Fibroblast of lung (primary cell): ENCODE measurements around the gene GPR68. TPM values are rescaled to one million over a fixed set of nuclear protein-coding genes. Genes with fewer than 3 reads are reported as not detected.

Experiments used
- DNase-seq, 2 donors: peaks; one replicate each; pipeline versions ENCODE4 v3.0.0 to v3.0.0-alpha.2; 2010; ENCODE audit warnings: low read depth in 2 of 2
- H2AFZ ChIP-seq: 2 replicates; pipeline ENCODE4 v1.5.1; 2012; ENCODE audit warnings: low read length, control low read depth, inconsistent platforms
- H3K27ac ChIP-seq: 2 replicates; pipeline ENCODE4 v1.5.1; 2011; ENCODE audit warnings: low read length, control low read depth; ENCODE audit not compliant: insufficient read depth
- H3K27me3 ChIP-seq: 2 replicates; pipeline ENCODE4 v1.5.1; 2011; ENCODE audit warnings: mild to moderate bottlenecking, low read length; ENCODE audit not compliant: control insufficient read depth, insufficient read depth
- H3K36me3 ChIP-seq: 2 replicates; pipeline ENCODE4 v1.5.1; 2011; ENCODE audit warnings: low read length; ENCODE audit not compliant: control insufficient read depth, insufficient read depth
- H3K4me1 ChIP-seq: 2 replicates; pipeline ENCODE4 v1.5.1; 2011; ENCODE audit warnings: low read length; ENCODE audit not compliant: control insufficient read depth, insufficient read depth; ENCODE audit errors: extremely low read depth
- H3K4me2 ChIP-seq: 2 replicates; pipeline ENCODE4 v1.5.1; 2011; ENCODE audit warnings: low read length, control low read depth; ENCODE audit not compliant: insufficient read depth; ENCODE audit errors: extremely low read depth
- H3K4me3 ChIP-seq, 4 experiments: fragments of 200-600 bp in 1 of 4; sonication (generic) in 1 of 4; replicated peaks in 1 of 4; 2 replicates each; pipeline ENCODE4 v1.5.1; 2011 to 2016; ENCODE audit warnings: low read length in 4 of 4, low read depth in 3 of 4, mild to moderate bottlenecking in 3 of 4, control low read depth in 2 of 4, inconsistent platforms in 1 of 4, mixed read lengths in 1 of 4; ENCODE audit not compliant: insufficient read depth in 1 of 4; ENCODE audit errors: control extremely low read depth in 1 of 4
- H3K79me2 ChIP-seq: 2 replicates; pipeline ENCODE4 v1.5.1; 2012; ENCODE audit warnings: mild to moderate bottlenecking, low read length, inconsistent platforms; ENCODE audit not compliant: control insufficient read depth, insufficient read depth
- H3K9ac ChIP-seq: 2 replicates; pipeline ENCODE4 v1.5.1; 2011; ENCODE audit warnings: mild to moderate bottlenecking, low read length, control low read depth; ENCODE audit not compliant: insufficient read depth
- H3K9me3 ChIP-seq: 2 replicates; pipeline ENCODE4 v1.5.1; 2012; ENCODE audit warnings: low read depth, low read length; ENCODE audit not compliant: control insufficient read depth, insufficient read depth
- H4K20me1 ChIP-seq: 2 replicates; pipeline ENCODE4 v1.5.1; 2011; ENCODE audit warnings: low read length; ENCODE audit not compliant: control insufficient read depth, insufficient read depth; ENCODE audit errors: extremely low read depth
- CTCF ChIP-seq, 2 donors: IDR thresholded peaks in 1 of 2; conservative IDR thresholded peaks in 1 of 2; 1 replicate in 1 of 2; 2 replicates in 1 of 2; pipeline ENCODE4 v1.5.1; 2011 to 2012; ENCODE audit warnings: low read length in 2 of 2, control low read depth in 1 of 2, inconsistent platforms in 1 of 2, low read depth in 1 of 2, mild to moderate bottlenecking in 1 of 2
- EZH2 ChIP-seq: IDR thresholded peaks from 2 replicates; pipeline ENCODE4 v1.5.1; 2012; ENCODE audit warnings: low read length, control low read depth, mild to moderate bottlenecking; ENCODE audit errors: missing control alignments
- polyA plus RNA-seq, 2 donors: library from polyadenylated mRNA; depleted of rRNA in 1 of 2; stranded (reverse) in 1 of 2; unstranded in 1 of 2; fragments of >200 nt; gene quantifications; 2 replicates each; pipeline ENCODE4 v1.2.1, GENCODE V29; 2011 to 2012; ENCODE audit warnings: missing spikeins in 1 of 2
- total RNA-seq: library from RNA; depleted of rRNA; stranded (reverse); fragments of >200 nt; gene quantifications from 2 replicates; pipeline ENCODE4 v1.2.1, GENCODE V29; 2014

Gene GPR68
- total and polyA plus RNA-seq, 2 donors (not counting 1 experiment from before 2014, with no cell fraction given) = 0.37 to 0.66 TPM

DNA sequence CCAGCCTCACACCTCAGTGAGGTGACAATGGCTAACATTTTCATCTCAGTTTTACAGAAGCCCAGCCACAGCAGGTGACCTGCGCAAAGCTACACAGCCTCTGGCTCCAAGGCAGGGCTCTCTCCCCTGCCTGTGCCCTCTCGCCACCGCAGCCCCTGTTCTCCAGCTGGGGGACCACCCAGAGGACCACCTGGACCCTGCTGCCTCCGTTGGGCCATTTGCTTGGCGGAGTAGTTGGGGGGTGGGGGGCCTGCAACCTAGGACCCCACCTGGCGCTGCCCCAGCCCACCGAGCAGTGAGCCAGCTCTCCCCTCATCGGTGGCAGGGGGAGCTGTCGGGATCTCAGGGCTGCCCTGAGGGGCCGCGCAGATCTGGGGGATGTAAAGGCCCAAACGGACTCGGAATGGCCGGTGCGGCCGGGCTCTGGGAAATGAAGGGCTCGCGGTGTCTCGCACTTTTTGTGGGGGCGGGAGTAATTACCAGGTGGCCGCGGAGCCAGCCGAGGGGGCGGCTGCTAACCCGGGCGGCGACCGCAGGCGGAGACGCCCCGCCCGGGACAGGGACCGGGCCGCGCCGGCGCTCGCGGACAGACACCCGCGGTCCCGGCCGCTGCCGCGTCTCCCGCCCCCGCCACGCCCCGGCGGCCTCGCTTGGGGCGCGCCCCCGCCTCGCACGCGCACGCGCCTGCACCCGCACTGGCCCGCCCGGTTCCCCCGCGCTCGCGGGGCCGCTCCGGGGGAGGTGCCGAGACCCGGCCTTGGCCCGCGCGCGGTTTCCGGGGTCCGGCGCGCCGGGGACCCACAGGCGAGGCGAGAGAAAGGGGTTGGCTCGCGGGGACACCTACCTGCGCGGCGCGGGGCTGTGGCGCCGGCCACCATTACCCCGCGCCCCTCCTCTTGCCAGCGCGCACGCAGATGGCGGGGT is 8.6 kb upstream of the GPR68 start:
- peaks cover 2% of the 10 kb centered on the region for H3K4me1 ChIP-seq
- no peak for DNase-seq
- H2AFZ ChIP-seq = no peak overlapping the region
- H3K4me3 ChIP-seq = peak overlapping the region; percentile 34 to 56 (median 44)
- H3K79me2 ChIP-seq = no peaks in the 10 kb centered on the region
- TF ChIP-seq EZH2 (no peak), CTCF (conservative IDR thresholded peaks at IDR 0.05 in 1 of 2, IDR thresholded peaks at IDR 0.05 in 1 of 2; ENCODE audit: low read depth in 1 of 2, low read length in 2 of 2) (peak in 1 of 2 donors; percentile 16)
- H3K27me3 ChIP-seq = no peaks in the 10 kb centered on the region
- no peaks in the 10 kb centered on the region for H4K20me1 ChIP-seq
- no peaks in the 10 kb centered on the region for H3K36me3 ChIP-seq
- H3K9me3 ChIP-seq = no peaks in the 10 kb centered on the region
- peak overlapping the region; percentile 43 for H3K9ac ChIP-seq
- peak overlapping the region; percentile 59 for H3K4me2 ChIP-seq
- no peak overlapping the region for H3K27ac ChIP-seq

- Histone ChIP-seq H3K27ac (no peak overlapping the region), H4K20me1 (no peaks in the 10 kb centered on the region), H3K4me3 (no peak overlapping the region), H3K79me2 (no peaks in the 10 kb centered on the region), H3K36me3 (no peaks in the 10 kb centered on the region), H3K4me1 (peaks cover 2% of the 10 kb centered on the region), H2AFZ (no peak overlapping the region), H3K4me2 (no peak overlapping the region), H3K9me3 (no peaks in the 10 kb centered on the region), H3K9ac (no peak overlapping the region), H3K27me3 (no peaks in the 10 kb centered on the region)
- no peak for DNase-seq
- TF ChIP-seq CTCF (conservative IDR thresholded peaks at IDR 0.05 in 1 of 2, IDR thresholded peaks at IDR 0.05 in 1 of 2; ENCODE audit: low read depth in 1 of 2, low read length in 2 of 2) (no peak), EZH2 (no peak)
These were observed 6.4 kb upstream of the GPR68 start for GRCh38 chr14:91250912-91251311.

GRCh38 chr14:91249841-91250616 is 5.5 kb upstream of the GPR68 start:
- TF ChIP-seq CTCF (conservative IDR thresholded peaks at IDR 0.05 in 1 of 2, IDR thresholded peaks at IDR 0.05 in 1 of 2; ENCODE audit: low read depth in 1 of 2, low read length in 2 of 2) (no peak), EZH2 (no peak)

More at GRCh38 chr14:91249841-91250616, 5.5 kb upstream of the GPR68 start:
- Histone ChIP-seq H3K9ac (no peak overlapping the region), H3K79me2 (no peaks in the 10 kb centered on the region), H4K20me1 (no peaks in the 10 kb centered on the region), H3K4me2 (no peak overlapping the region), H3K9me3 (no peaks in the 10 kb centered on the region), H3K27me3 (no peaks in the 10 kb centered on the region), H2AFZ (no peak overlapping the region), H3K27ac (no peak overlapping the region), H3K4me1 (peaks cover 2% of the 10 kb centered on the region), H3K4me3 (no peak overlapping the region), H3K36me3 (no peaks in the 10 kb centered on the region)
- peak in 1 of 2 donors; percentile 79 for DNase-seq
